ENCODE data around the gene TRIM66.

TRIM66 gene

GRCh38 chr11:8723711-8724110, 41.2 kb upstream of the TRIM66 start:
- peaks cover 0 to 6% (median 0%) of the 10 kb centered on the region in 11 experiments; a peak in 3 of 22 replicates for H3K27me3 ChIP-seq
- no peak overlapping the region for H3K9ac ChIP-seq
- H3K4me3 ChIP-seq, result no peak overlapping the region
- H4K20me1 ChIP-seq, result no peaks in the 10 kb centered on the region
- TF ChIP-seq Cebpa-rat (IDR thresholded peaks at IDR 0.05), result no peak
- H3K9me3 ChIP-seq (replicated peaks in 1 of 11), result no peaks in the 10 kb centered on the region
- peaks cover 13 to 23% (median 18%) of the 10 kb centered on the region in 10 experiments for H3K4me1 ChIP-seq
- H3K36me3 ChIP-seq, result no peaks in the 10 kb centered on the region
- 0 out of 22 replicates have a peak overlapping the region, but pooled peaks of 1 of the 11 experiments have one; percentile 71 for H3K4me2 ChIP-seq
- no peak overlapping the region for H3K27ac ChIP-seq

- peaks cover 0 to 6% (median 0%) of the 10 kb centered on the region in 11 experiments; a peak in 2 of 22 replicates for H3K27me3 ChIP-seq
- peak overlapping the region; percentile 38 to 79 (median 66) for H3K4me2 ChIP-seq
- TF ChIP-seq Cebpa-rat (IDR thresholded peaks at IDR 0.05), result no peak
- peaks cover 13 to 31% (median 26%) of the 10 kb centered on the region in 10 experiments for H3K4me1 ChIP-seq
- H3K9ac ChIP-seq, result no peak overlapping the region
- H4K20me1 ChIP-seq, result no peaks in the 10 kb centered on the region
- no peaks in the 10 kb centered on the region for H3K9me3 ChIP-seq (replicated peaks in 1 of 11)
- no peak overlapping the region for H3K4me3 ChIP-seq
- H3K36me3 ChIP-seq, result no peaks in the 10 kb centered on the region
- no peak overlapping the region for H3K27ac ChIP-seq
These were observed 40.3 kb upstream of the TRIM66 start for GRCh38 chr11:8722809-8723208.

- no peak overlapping the region for H3K9ac ChIP-seq
- no peak overlapping the region for H3K27ac ChIP-seq
- no peaks in the 10 kb centered on the region for H3K9me3 ChIP-seq (replicated peaks in 1 of 11)
- H3K4me3 ChIP-seq, result no peak overlapping the region
- no peaks in the 10 kb centered on the region for H4K20me1 ChIP-seq
- H3K36me3 ChIP-seq, result no peaks in the 10 kb centered on the region
- peak overlapping the region; percentile 38 to 79 (median 66) for H3K4me2 ChIP-seq
- peaks cover 0 to 6% (median 0%) of the 10 kb centered on the region in 11 experiments; a peak in 2 of 22 replicates for H3K27me3 ChIP-seq
- TF ChIP-seq Cebpa-rat (IDR thresholded peaks at IDR 0.05), result no peak
- H3K4me1 ChIP-seq, result peaks cover 17 to 41% (median 31%) of the 10 kb centered on the region in 10 experiments
These were observed 39.4 kb upstream of the TRIM66 start for GRCh38 chr11:8721609-8722500.

GRCh38 chr11:8720868-8721608, 38.6 kb upstream of the TRIM66 start:
- Histone ChIP-seq H3K27ac (no peak overlapping the region), H4K20me1 (no peaks in the 10 kb centered on the region), H3K4me2 (no peak overlapping the region), H3K4me1 (peaks cover 17 to 46% (median 33%) of the 10 kb centered on the region in 10 experiments), H3K9ac (no peak overlapping the region), H3K4me3 (no peak overlapping the region), H3K27me3 (peaks cover 0 to 6% (median 0%) of the 10 kb centered on the region in 11 experiments; a peak in 1 of 22 replicates), H3K9me3 (replicated peaks in 1 of 11) (no peaks in the 10 kb centered on the region), H3K36me3 (no peaks in the 10 kb centered on the region)
- TF ChIP-seq Cebpa-rat (IDR thresholded peaks at IDR 0.05), result no peak

GRCh38 chr11:8720352-8720751, 37.9 kb upstream of the TRIM66 start:
- Histone ChIP-seq H3K36me3 (no peaks in the 10 kb centered on the region), H3K4me3 (no peak overlapping the region), H3K27ac (no peak overlapping the region), H4K20me1 (no peaks in the 10 kb centered on the region), H3K9me3 (replicated peaks in 1 of 11) (no peaks in the 10 kb centered on the region), H3K27me3 (peaks cover 0 to 6% (median 0%) of the 10 kb centered on the region in 11 experiments; a peak in 1 of 22 replicates), H3K4me1 (peaks cover 24 to 53% (median 39%) of the 10 kb centered on the region in 10 experiments), H3K4me2 (no peak overlapping the region), H3K9ac (no peak overlapping the region)
- TF ChIP-seq Cebpa-rat (IDR thresholded peaks at IDR 0.05), result no peak

- no peaks in the 10 kb centered on the region for H4K20me1 ChIP-seq
- no peaks in the 10 kb centered on the region for H3K9me3 ChIP-seq (replicated peaks in 1 of 11)
- no peak overlapping the region for H3K27ac ChIP-seq
- H3K4me2 ChIP-seq, result peak overlapping the region in 3 of 11 experiments; percentile 73 to 79 (median 76); a peak in 5 of 22 replicates
- peaks cover 31 to 60% (median 45%) of the 10 kb centered on the region in 10 experiments for H3K4me1 ChIP-seq
- H3K9ac ChIP-seq, result no peak overlapping the region
- no peaks in the 10 kb centered on the region for H3K36me3 ChIP-seq
- no peak overlapping the region for H3K4me3 ChIP-seq
- TF ChIP-seq Cebpa-rat (IDR thresholded peaks at IDR 0.05), result no peak
- H3K27me3 ChIP-seq, result peaks cover 0 to 6% (median 0%) of the 10 kb centered on the region in 11 experiments; a peak in 1 of 22 replicates
These were observed 37.3 kb upstream of the TRIM66 start for GRCh38 chr11:8719721-8720120.

- Histone ChIP-seq H4K20me1 (no peaks in the 10 kb centered on the region), H3K27ac (no peak overlapping the region), H3K4me3 (no peak overlapping the region), H3K9me3 (replicated peaks in 1 of 11) (no peaks in the 10 kb centered on the region), H3K36me3 (no peaks in the 10 kb centered on the region), H3K4me2 (peak overlapping the region in 4 of 11 experiments; percentile 26 to 79 (median 74); a peak in 7 of 22 replicates), H3K4me1 (peaks cover 36 to 65% (median 50%) of the 10 kb centered on the region in 10 experiments), H3K27me3 (peaks cover 0 to 6% (median 0%) of the 10 kb centered on the region in 11 experiments; a peak in 1 of 22 replicates), H3K9ac (no peak overlapping the region)
- TF ChIP-seq Cebpa-rat (IDR thresholded peaks at IDR 0.05), result no peak
These were observed 36.8 kb upstream of the TRIM66 start for GRCh38 chr11:8719211-8719649.

- no peak for TF ChIP-seq Cebpa-rat (IDR thresholded peaks at IDR 0.05)
- Histone ChIP-seq H3K9ac (peak overlapping the region in 1 of 11 experiments; percentile 51; a peak in 1 of 22 replicates), H3K27me3 (peaks cover 0 to 6% (median 0%) of the 10 kb centered on the region in 11 experiments; a peak in 1 of 22 replicates), H4K20me1 (no peaks in the 10 kb centered on the region), H3K27ac (peak overlapping the region in 5 of 11 experiments; percentile 35 to 73 (median 66); a peak in 8 of 22 replicates), H3K4me1 (peaks cover 37 to 67% (median 51%) of the 10 kb centered on the region in 10 experiments), H3K9me3 (replicated peaks in 1 of 11) (no peaks in the 10 kb centered on the region), H3K36me3 (no peaks in the 10 kb centered on the region), H3K4me3 (no peak overlapping the region), H3K4me2 (peak overlapping the region; percentile 22 to 84 (median 57); a peak in 19 of 22 replicates)
These were observed 35.6 kb upstream of the TRIM66 start for GRCh38 chr11:8717876-8718753.

Measured in BLaER1 treated with 17β-estradiol and CSF1 and Interleukin-3, amounts not matched to agents 10 nM and 100 nM (cell line).